A375 (cell line): ENCODE data around the gene JMJD7. TPM values are rescaled to one million over a fixed set of nuclear protein-coding genes. Genes with fewer than 3 reads are reported as not detected.

ENCODE experiments used
- small RNA-seq: library from RNA; depleted of rRNA; stranded (forward); fragments of <200 nt; gene quantifications from one replicate; pipeline ENCODE3, GENCODE V24; 2014
- total RNA-seq: library from RNA; depleted of rRNA; stranded (reverse); fragments of >200 nt; shearing (Covaris generic); gene quantifications from 2 replicates; pipeline ENCODE4 v1.2.3, GENCODE V29; 2014; rRNA removed

JMJD7 gene
- 9.4 and 9.9 TPM in 2 replicates for total RNA-seq

DNA sequence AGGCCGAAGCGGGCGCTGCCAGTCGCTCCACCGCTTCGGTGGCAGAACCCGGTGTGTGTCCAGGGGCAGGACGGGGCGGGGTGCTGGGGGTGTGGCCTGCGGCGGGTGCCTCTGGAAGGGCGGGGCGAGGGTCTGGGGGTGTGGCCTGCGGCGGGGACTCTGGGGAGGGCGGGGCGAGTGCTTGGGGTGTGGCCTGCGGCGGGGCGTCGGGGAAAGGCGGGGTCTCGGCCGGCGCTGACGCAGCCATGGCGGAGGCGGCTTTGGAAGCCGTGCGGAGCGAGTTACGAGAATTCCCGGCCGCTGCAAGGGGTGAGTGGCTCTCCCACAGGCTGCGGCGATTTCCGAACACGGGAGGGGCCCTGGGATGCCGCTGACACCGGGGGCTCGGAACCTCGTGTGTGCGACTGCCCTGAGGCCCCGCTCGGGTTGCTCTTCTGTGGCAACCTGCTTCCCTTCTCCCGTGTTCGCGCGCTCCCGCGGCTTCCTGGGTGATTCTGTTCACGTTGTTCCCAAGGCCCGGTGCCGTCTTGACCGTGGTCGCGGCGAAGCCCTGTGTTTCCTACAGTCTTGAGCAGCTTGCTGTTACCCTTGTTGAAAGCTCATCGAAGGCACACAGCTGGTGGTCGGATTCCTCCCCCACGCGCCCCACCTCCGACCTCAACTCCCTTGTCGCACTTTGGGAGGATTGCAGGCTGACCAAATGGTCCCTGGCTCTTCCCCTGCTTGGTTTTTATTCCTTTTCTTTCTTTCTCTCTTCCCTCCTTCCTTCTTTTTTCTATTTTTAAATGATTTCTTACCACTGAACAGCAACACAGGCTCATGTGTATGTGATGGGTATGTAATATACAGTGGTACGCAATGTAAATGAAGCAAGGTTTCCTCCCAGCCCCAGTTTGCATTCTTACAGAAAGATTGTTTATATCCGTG is at the start of gene JMJD7:
Gene JMJD7, plus strand, starts transcription at position 213 of the 927 bp plus-strand sequence. Its CDS starts 33 bp downstream, at position 246.

GRCh38 chr15:41838400-41838897 is 10.6 kb downstream of the JMJD7 start, which contains the start of gene PLA2G4B:
PLA2G4B (plus strand) TSS chr15:41838847; CDS start chr15:41838914, 67 bp downstream.

Small RNA genes lying within 50 kb of the gene (small RNA-seq; reads per million reads assigned to genes)
- gene JMJD7-PLA2G4B (not detected), gene MIR4310 (not detected), gene RNA5SP393 (not detected)

Other genes starting within 250 kb of the JMJD7 start
- 14.1 and 21.2 TPM in 2 replicates for gene MGA, start 167.7 kb upstream of the JMJD7 start, total RNA-seq
- 22.1 and 23.2 TPM in 2 replicates for gene MAPKBP1, start 53.6 kb upstream of the JMJD7 start, total RNA-seq
- 4.4 and 5.4 TPM in 2 replicates for gene PLA2G4B, start 10.8 kb downstream of the JMJD7 start, total RNA-seq
- 2.1 and 2.3 TPM in 2 replicates for gene SPTBN5, start 66.0 kb downstream of the JMJD7 start, total RNA-seq
- 41.8 and 48.1 TPM in 2 replicates for gene EHD4, start 144.5 kb downstream of the JMJD7 start, total RNA-seq
- not detected in 2 replicates for gene PLA2G4E, start 192.9 kb downstream of the JMJD7 start, total RNA-seq